SK-N-MC (cell line): ENCODE results near the gene LINC00237.

ENCODE experiments used
- EZH2 ChIP-seq: fragments of 200-600 bp; sonication (generic); IDR thresholded peaks from one replicate; pipeline ENCODE4 v1.6.1; 2017; ENCODE audit warnings: antibody characterized with exemption
- POLR2AphosphoS5 ChIP-seq: IDR thresholded peaks from 2 replicates; pipeline ENCODE4 v1.6.1; 2012; ENCODE audit warnings: mild to moderate bottlenecking, low read depth, low read length, borderline replicate concordance

DNA sequence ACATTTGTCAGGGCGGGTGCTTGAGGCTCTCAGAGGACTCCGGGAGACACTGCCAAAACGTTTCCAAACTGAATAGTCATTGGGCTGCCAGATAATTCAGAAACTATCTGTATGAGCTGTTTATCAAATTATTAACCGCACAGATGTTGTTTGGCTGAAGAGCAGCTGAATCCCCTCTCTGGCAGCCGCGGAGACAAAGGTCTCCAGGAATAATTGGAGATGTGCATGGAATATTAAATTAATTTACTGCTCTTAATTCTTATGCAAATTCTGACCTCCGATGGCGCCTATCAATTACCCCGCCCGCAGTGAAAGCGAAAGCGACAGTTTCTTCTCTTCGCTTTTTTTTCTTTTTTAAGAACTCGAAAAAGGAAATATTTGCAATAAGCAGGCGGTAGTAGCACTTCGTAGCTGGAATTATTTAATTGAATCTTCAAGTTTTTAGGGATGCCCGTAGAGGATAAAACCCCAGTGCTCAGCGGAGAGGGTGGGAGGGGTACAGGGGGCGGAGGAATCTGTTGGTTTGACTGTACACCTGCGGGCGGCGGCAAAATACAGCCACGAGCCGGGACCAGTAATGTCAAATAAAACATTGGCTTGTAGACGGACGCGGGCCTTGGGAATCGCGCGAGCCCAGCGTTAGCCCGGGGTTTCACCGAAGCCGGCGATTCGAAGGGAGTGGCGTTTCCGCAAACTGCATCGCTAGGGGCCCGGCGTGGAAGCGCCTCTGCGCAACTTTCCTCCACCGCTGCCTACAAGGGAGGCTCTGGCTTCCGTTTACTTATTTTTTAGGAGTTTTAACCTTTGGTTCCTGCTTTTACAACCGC is 6.2 kb downstream of the LINC00237 start:
- no peak for TF ChIP-seq POLR2AphosphoS5
- no peak for TF ChIP-seq EZH2
